Measurements from ENCODE around the gene FGD2.

- TF ChIP-seq CTCF (IDR thresholded peaks at IDR 0.05; ENCODE audit: insufficient read depth, low read length): no peak
- TF ChIP-seq GABPA (IDR thresholded peaks at IDR 0.05; ENCODE audit: low read depth): no peak
- no peak for TF ChIP-seq POLR2AphosphoS5 (IDR thresholded peaks at IDR 0.05; ENCODE audit: low read depth)
- TF ChIP-seq REST (IDR thresholded peaks at IDR 0.05; ENCODE audit: insufficient replicate concordance, low read depth): no peak
- TF ChIP-seq SPI1 (IDR thresholded peaks at IDR 0.05; ENCODE audit: borderline replicate concordance, low read depth): no peak
These were observed 49.0 kb upstream of the FGD2 start for GRCh38 chr6:36956446-36956820.
